ENCODE results near the gene STAG1.

GRCh38 chr3:136330900-136331299, 421.3 kb downstream of the STAG1 start:
- TF ChIP-seq, protein P1, sequence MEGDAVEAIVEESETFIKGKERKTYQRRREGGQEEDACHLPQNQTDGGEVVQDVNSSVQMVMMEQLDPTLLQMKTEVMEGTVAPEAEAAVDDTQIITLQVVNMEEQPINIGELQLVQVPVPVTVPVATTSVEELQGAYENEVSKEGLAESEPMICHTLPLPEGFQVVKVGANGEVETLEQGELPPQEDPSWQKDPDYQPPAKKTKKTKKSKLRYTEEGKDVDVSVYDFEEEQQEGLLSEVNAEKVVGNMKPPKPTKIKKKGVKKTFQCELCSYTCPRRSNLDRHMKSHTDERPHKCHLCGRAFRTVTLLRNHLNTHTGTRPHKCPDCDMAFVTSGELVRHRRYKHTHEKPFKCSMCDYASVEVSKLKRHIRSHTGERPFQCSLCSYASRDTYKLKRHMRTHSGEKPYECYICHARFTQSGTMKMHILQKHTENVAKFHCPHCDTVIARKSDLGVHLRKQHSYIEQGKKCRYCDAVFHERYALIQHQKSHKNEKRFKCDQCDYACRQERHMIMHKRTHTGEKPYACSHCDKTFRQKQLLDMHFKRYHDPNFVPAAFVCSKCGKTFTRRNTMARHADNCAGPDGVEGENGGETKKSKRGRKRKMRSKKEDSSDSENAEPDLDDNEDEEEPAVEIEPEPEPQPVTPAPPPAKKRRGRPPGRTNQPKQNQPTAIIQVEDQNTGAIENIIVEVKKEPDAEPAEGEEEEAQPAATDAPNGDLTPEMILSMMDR (IDR thresholded peaks at IDR 0.05) = no peak
- TF ChIP-seq POLR2AphosphoS5 (IDR thresholded peaks at IDR 0.05) = no peak

All from esophagus muscularis mucosa (tissue), 3 donors.